ENCODE results near the gene HYAL3.
"Not testable (repeated sequence)": the region's sequence is repeated elsewhere in the genome, so short reads cannot be mapped to it uniquely, and the experiment has no call there.

HYAL3 gene

DNA sequence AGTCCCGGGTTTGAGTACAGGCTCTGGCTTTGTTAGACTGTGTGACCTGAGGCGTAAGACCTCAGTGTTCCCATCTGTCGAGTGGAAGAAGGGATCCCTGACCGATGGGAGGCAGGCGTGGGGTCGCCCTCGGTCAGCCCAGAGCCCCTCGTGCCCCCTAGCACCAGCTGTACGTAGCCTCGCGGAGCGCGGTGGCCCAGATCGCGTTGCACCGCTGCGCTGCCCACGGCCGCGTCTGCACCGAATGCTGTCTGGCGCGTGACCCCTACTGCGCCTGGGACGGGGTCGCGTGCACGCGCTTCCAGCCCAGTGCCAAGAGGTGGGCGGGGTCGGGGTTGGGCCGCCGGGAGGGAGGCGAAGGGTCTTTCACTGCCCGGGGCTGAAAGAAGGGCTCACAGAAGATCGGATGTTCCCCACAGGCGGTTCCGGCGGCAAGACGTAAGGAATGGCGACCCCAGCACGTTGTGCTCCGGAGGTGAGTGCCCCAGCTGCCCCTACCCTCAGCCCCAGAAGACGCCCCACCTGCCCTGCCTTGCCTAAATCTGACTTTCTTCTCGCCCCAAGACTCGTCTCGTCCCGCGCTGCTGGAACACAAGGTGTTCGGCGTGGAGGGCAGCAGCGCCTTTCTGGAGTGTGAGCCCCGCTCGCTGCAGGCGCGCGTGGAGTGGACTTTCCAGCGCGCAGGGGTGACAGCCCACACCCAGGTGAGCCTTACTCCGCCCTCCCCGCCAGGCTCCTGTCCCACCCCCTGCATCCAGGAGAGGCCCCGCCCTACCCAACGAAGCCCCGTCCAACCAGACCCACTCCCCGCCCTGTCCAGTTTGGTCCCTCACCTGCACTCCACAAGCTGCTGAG lies 23.8 kb downstream of the HYAL3 start:
- ChIA-PET CTCF (interaction anchor here (0.8 to 40.0 kb wide), 20 partner anchors 8 to 86 kb away, joined by 3 to 1609 read pairs (median 6); partner anchors contain the start of genes GNAI2, GNAT1, HYAL3 and IFRD2), POLR2A (no interaction called here)
- no peak overlapping the region for H3K4me3 ChIP-seq (ENCODE audit: low read depth, low read length)
- no peak for DNase-seq (ENCODE audit: low read depth, low spot score)
- no peak for TF ChIP-seq CTCF (IDR thresholded peaks at IDR 0.05; ENCODE audit: insufficient read depth, low read length, missing control alignments)

DNA sequence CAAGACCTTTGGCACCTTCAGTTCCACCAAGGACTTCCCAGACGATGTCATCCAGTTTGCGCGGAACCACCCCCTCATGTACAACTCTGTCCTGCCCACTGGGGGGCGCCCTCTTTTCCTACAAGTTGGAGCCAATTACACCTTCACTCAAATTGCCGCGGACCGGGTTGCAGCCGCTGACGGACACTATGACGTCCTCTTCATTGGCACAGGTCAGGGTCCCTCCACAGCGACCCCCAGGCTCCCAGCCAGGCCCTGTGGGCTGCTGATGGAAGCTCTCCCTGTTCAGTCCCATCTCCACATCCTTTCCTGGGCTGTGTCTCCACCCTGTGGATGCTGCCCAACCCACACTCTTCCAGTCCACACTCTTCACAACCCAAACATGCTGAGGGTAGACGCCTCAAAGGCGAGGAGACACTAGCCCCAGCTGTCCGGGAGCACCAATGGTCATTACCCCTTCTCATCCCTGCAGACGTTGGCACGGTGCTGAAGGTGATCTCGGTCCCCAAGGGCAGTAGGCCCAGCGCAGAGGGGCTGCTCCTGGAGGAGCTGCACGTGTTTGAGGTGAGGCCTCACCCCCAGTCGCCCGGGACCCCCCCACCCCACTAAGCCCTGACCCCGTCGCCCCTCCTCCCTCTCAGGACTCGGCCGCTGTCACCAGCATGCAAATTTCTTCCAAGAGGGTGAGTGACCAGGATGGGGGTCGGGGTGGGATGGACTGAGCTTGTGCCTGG lies 24.7 kb downstream of the HYAL3 start:
- peak; percentile 83 for TF ChIP-seq CTCF (IDR thresholded peaks at IDR 0.05; ENCODE audit: insufficient read depth, low read length, missing control alignments)
- DNase-seq (ENCODE audit: low read depth, low spot score), result no peak
- no peak overlapping the region for H3K4me3 ChIP-seq (ENCODE audit: low read depth, low read length)
- ChIA-PET CTCF (interaction anchor here (0.8 to 40.0 kb wide), 20 partner anchors 8 to 85 kb away, joined by 3 to 1609 read pairs (median 6); partner anchors contain the start of genes GNAI2, GNAT1, HYAL3 and IFRD2), POLR2A (no interaction called here)

GRCh38 chr3:50273689-50274065 lies 25.5 kb downstream of the HYAL3 start:
- ChIA-PET CTCF (interaction anchor here (1.0 to 40.0 kb wide), 4 partner anchors 9 to 80 kb away, joined by 3 to 1609 read pairs (median 154); partner anchors contain the start of genes GNAI2 and GNAT1), POLR2A (no interaction called here)
- DNase-seq (ENCODE audit: low read depth, low spot score), result no peak
- no peak overlapping the region for H3K4me3 ChIP-seq (ENCODE audit: low read depth, low read length)
- TF ChIP-seq CTCF (IDR thresholded peaks at IDR 0.05; ENCODE audit: insufficient read depth, low read length, missing control alignments), result no peak

DNA sequence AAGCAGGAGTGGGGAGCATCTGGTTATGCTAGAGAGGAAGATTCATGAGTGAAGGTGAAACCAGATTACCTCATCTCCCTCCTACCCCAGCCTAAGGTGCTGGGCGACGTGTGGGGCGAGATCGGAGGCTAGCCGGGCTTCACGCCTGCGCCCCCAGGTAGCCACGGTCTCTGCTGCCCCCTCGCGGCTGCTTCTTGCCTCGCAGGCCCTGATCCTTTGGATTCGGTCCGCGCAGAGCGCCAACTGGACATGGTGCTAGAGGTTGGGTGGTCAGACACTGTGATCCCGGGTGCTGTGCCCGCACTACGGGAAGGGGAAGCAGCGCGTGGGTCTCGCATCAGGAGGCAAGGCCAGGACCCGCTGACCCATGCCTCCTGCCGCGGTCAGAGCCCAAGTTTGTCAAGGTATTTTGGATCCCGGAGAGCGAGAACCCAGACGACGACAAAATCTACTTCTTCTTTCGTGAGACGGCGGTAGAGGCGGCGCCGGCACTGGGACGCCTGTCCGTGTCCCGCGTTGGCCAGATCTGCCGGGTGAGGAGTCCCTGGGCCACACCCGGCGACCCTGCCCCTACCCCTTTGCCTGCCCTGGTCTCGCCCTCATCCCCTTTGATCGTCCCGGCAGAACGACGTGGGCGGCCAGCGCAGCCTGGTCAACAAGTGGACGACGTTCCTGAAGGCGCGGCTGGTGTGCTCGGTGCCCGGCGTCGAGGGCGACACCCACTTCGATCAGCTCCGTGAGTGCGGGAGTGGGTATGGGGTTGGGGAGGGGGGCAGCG lies 26.1 kb downstream of the HYAL3 start:
- no peak for DNase-seq (ENCODE audit: low read depth, low spot score)
- peak overlapping the region; percentile 52 for H3K4me3 ChIP-seq (ENCODE audit: low read depth, low read length)
- ChIA-PET CTCF (interaction anchor here (0.8 to 40.0 kb wide), 7 partner anchors 9 to 101 kb away, joined by 3 to 1609 read pairs (median 4); partner anchors contain the start of genes GNAI2 and GNAT1), POLR2A (no interaction called here)
- TF ChIP-seq CTCF (IDR thresholded peaks at IDR 0.05; ENCODE audit: insufficient read depth, low read length, missing control alignments), result peak; percentile 98

GRCh38 chr3:50272538-50272910 lies 26.7 kb downstream of the HYAL3 start:
- CTCF ChIA-PET, result interaction anchor here (0.6 to 40.0 kb wide), 8 partner anchors 9 to 101 kb away, joined by 3 to 1609 read pairs (median 4); partner anchors contain the start of genes GNAI2, GNAT1 and IFRD2
- H3K4me3 ChIP-seq (ENCODE audit: low read depth, low read length); POLR2A ChIA-PET; DNase-seq (ENCODE audit: low read depth, low spot score): not testable (repeated sequence)

DNA sequence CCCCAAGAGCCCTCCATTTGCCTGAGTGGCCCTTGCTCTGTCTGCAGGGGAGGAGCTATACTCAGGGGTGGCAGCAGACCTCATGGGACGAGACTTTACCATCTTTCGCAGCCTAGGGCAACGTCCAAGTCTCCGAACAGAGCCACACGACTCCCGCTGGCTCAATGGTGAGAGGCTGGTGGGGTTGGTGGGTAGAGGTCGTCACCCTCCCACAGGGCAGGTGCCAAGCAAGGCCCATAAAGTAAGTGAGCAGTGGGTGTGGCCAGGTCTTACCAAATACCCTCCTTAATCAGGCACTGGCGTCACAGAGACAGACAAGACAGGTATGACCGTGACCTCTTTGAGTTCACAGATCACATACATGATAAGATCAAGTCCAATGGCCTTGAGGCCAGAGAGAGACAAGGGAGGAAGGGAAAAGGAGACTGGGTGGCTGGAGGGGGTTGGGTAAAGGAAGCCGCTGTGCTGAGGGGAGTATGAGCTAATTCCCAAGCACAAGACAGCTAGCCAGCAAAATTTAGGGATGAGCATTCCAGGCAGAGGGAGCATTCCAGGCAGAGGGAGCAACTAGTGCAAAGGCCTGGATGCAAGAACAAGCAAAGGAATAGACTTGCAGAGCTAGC lies 27.8 kb downstream of the HYAL3 start:
- H3K4me3 ChIP-seq (ENCODE audit: low read depth, low read length), result no peak overlapping the region

More for the DNA sequence above, 27.8 kb downstream of the HYAL3 start:
- CTCF ChIA-PET, result interaction anchor here (0.6 to 40.0 kb wide), 8 partner anchors 8 to 78 kb away, joined by 3 to 1609 read pairs (median 6); partner anchors contain the start of genes GNAI2, GNAT1 and LSMEM2
- no peak for DNase-seq (ENCODE audit: low read depth, low spot score)
- POLR2A ChIA-PET, result no interaction called here
- no peak for TF ChIP-seq CTCF (IDR thresholded peaks at IDR 0.05; ENCODE audit: insufficient read depth, low read length, missing control alignments)
